Esophagus squamous epithelium (tissue), 5 donors: Measurements from ENCODE around the gene PHAX. TPM values are rescaled to one million over a fixed set of nuclear protein-coding genes. Genes with fewer than 3 reads are reported as not detected.

ENCODE experiments used
- DNase-seq: peaks from one replicate; lab custom pipeline; 2025; lab: John Stamatoyannopoulos, UW
- H3K27ac ChIP-seq, 4 donors: fragments of 200-600 bp; sonication (generic); one replicate each; pipeline ENCODE4 v1.5.1; 2016 to 2019; ENCODE audit warnings: mild to moderate bottlenecking in 1 of 4
- H3K27me3 ChIP-seq, 4 donors: fragments of 200-600 bp; sonication (generic); 1 replicate in 3 of 4; 2 replicates in 1 of 4; pipeline versions ENCODE4 v1.5.1 to v1.6.0; 2017 to 2021; ENCODE audit warnings: antibody characterized with exemption in 1 of 4
- H3K36me3 ChIP-seq, 3 donors: fragments of 200-600 bp; sonication (generic); one replicate each; pipeline ENCODE4 v1.5.1; 2016 to 2019
- H3K4me1 ChIP-seq, 3 donors: fragments of 200-600 bp; sonication (generic); one replicate each; pipeline ENCODE4 v1.5.1; 2017 to 2019
- H3K4me3 ChIP-seq, 4 donors: fragments of 200-600 bp; sonication (generic); 1 replicate in 3 of 4; 2 replicates in 1 of 4; pipeline ENCODE4 v1.5.1; 2016 to 2019; ENCODE audit warnings: mild to moderate bottlenecking in 2 of 4, moderate library complexity in 1 of 4
- H3K9me3 ChIP-seq, 3 donors: fragments of 200-600 bp; sonication (generic); one replicate each; pipeline ENCODE4 v1.5.1; 2016 to 2019
- POLR2A ChIP-seq, 4 donors: fragments of 450-650 bp; IDR thresholded peaks; one replicate each; pipeline ENCODE4 v1.6.1; 2017; ENCODE audit warnings: antibody characterized with exemption in 4 of 4, mild to moderate bottlenecking in 4 of 4, moderate library complexity in 3 of 4
- WGBS, 2 donors: methylation state at CpG; one replicate each; pipeline ENCODE4 v1.1.5; 2018; 5-methylcytosine and 5-hydroxymethylcytosine counted together
- intact Hi-C: fragments of 100-400 bp; cut with DNase I; formaldehyde crosslinking; loops from one replicate; pipeline ENCODE4 v1.15.0; 2022
- total RNA-seq, 4 donors: library from RNA; depleted of rRNA; stranded (reverse); fragments of >200 nt; gene quantifications; one replicate each; pipeline ENCODE4 v1.1.0, GENCODE V29; 2016
- TF ChIP-seq, protein P1 (sequence below), 6 experiments: fragments of 450-650 bp in 4 of 6; fragments of 200-600 bp in 2 of 6; sonication (generic) in 2 of 6; IDR thresholded peaks; one replicate each; pipeline ENCODE4 v1.5.1; 2016 to 2019; ENCODE audit warnings: antibody characterized with exemption in 6 of 6, mild to moderate bottlenecking in 4 of 6, moderate library complexity in 4 of 6
- donor health status: DM: yes; HTN: yes; CAD: no.

The PHAX gene
- total RNA-seq, 4 donors from 2014 or later, result 40.3 to 59.5 (median 49.3) TPM

DNA sequence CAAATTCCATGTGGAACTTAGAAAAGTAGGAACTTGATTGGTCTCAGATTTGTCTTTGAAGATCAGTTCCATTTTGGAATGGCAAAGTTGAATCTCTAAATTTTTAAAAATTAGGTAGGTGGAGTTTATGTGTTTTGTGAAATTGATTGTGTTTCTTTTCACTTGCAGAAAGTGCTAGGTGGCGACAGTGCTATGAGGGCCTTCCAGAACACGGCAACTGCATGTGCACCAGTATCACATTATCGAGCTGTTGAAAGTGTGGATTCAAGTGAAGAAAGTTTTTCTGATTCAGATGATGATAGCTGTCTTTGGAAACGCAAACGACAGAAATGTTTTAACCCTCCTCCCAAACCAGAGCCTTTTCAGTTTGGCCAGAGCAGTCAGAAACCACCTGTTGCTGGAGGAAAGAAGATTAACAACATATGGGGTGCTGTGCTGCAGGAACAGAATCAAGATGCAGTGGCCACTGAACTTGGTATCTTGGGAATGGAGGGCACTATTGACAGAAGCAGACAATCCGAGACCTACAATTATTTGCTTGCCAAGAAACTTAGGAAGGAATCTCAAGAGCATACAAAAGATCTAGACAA lies 2.8 kb downstream of the PHAX start:
- H3K36me3 ChIP-seq, result peaks cover 6 to 54% (median 8%) of the 10 kb centered on the region in 3 donors
- intact Hi-C loops, result no loop called here
- H3K9me3 ChIP-seq, result no peaks in the 10 kb centered on the region
- no peak overlapping the region for H3K4me3 ChIP-seq
- H3K27ac ChIP-seq, result no peak overlapping the region
- TF ChIP-seq, protein P1, sequence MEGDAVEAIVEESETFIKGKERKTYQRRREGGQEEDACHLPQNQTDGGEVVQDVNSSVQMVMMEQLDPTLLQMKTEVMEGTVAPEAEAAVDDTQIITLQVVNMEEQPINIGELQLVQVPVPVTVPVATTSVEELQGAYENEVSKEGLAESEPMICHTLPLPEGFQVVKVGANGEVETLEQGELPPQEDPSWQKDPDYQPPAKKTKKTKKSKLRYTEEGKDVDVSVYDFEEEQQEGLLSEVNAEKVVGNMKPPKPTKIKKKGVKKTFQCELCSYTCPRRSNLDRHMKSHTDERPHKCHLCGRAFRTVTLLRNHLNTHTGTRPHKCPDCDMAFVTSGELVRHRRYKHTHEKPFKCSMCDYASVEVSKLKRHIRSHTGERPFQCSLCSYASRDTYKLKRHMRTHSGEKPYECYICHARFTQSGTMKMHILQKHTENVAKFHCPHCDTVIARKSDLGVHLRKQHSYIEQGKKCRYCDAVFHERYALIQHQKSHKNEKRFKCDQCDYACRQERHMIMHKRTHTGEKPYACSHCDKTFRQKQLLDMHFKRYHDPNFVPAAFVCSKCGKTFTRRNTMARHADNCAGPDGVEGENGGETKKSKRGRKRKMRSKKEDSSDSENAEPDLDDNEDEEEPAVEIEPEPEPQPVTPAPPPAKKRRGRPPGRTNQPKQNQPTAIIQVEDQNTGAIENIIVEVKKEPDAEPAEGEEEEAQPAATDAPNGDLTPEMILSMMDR (IDR thresholded peaks at IDR 0.05), result no peak
- no peak for TF ChIP-seq POLR2A (IDR thresholded peaks at IDR 0.05)
- H3K27me3 ChIP-seq, result no peaks in the 10 kb centered on the region
- 69 to 87% methylated on average over 6 of the region's 6 CpGs for WGBS, 2 donors
- H3K4me1 ChIP-seq, result peaks cover 20 to 78% (median 43%) of the 10 kb centered on the region in 3 donors
- no peak for DNase-seq

DNA sequence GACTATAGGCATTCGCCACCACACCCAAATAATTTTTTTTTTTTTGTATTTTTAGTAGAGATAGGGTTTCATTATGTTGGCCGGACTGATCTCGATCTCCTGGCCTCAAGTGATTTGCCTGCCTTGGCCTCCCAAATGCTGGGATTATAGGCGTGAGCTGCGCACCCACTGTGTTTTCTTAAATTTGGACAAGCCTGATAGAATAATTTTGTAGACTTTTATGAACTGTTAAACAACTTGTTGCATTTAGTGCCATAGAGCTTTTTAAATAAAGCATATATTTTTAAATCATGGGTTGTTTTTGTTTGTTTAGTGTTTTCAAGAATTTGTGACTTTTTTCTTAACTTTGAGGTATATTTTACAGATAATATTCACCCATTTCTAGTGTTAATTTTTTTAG lies 4.8 kb downstream of the PHAX start:
- DNase-seq, result no peak
- H3K27ac ChIP-seq, result no peak overlapping the region
- peaks cover 16 to 58% (median 32%) of the 10 kb centered on the region in 3 donors for H3K4me1 ChIP-seq
- no peak overlapping the region for H3K4me3 ChIP-seq
- 84 to 88% methylated on average over 5 of the region's 5 CpGs for WGBS, 2 donors
- peaks cover 6 to 74% (median 8%) of the 10 kb centered on the region in 3 donors for H3K36me3 ChIP-seq
- intact Hi-C loops, result no loop called here
- H3K27me3 ChIP-seq, result no peaks in the 10 kb centered on the region
- no peaks in the 10 kb centered on the region for H3K9me3 ChIP-seq
- TF ChIP-seq POLR2A (IDR thresholded peaks at IDR 0.05), result no peak
- TF ChIP-seq, protein P1 (IDR thresholded peaks at IDR 0.05), result no peak

DNA sequence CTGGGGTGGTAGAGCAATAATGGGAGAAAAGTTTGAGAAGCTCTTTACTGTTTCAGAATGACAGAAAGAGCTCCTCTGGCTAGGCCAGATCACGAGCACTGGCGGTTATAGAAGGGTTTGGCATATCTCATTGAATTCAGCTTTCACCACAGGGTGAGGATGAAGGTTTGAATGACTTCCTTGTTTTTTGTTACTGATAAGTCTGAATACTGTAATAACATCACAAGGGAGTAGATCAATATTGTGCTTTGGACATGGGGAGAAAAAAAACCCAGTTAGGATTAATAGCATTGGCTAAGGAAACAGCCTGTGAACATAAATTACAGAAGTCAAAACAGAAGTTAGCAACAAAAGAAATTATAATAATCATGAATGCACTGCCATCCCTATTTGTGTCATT lies 9.4 kb downstream of the PHAX start:
- TF ChIP-seq, protein P1 (IDR thresholded peaks at IDR 0.05), result no peak
- no peak for TF ChIP-seq POLR2A (IDR thresholded peaks at IDR 0.05)
- Histone ChIP-seq H3K9me3 (no peaks in the 10 kb centered on the region), H3K4me1 (peaks cover 0 to 20% (median 10%) of the 10 kb centered on the region in 3 donors), H3K27ac (no peak overlapping the region), H3K36me3 (peaks cover 5 to 100% (median 6%) of the 10 kb centered on the region in 3 donors), H3K4me3 (no peak overlapping the region), H3K27me3 (no peaks in the 10 kb centered on the region)
- WGBS, 2 donors, result 63 to 89% methylated on average over 2 of the region's 2 CpGs
- DNase-seq, result no peak
- intact Hi-C loops, result no loop called here

DNA sequence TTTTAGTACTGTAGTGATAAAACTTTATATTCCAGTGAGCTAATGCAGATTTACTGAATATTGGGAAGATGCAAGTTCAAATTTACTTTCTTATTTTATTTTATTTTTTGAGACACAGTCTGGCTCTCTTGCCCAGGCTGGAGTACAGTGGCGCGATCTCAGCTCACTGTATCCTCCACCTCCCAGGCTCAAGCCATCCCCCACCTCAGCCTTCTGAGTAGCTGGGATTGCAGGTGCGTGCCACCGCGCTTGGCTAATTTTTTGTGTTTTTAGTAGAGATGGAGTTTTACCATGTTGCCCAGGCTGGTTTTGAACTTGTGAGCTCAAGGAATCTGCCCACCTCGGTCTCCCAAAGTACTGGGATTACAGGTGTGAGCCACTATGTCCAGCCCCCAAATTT lies 9.9 kb downstream of the PHAX start:
- peaks cover 0 to 15% (median 6%) of the 10 kb centered on the region in 3 donors for H3K4me1 ChIP-seq
- no peak for DNase-seq
- intact Hi-C loops, result no loop called here
- no peak for TF ChIP-seq POLR2A (IDR thresholded peaks at IDR 0.05)
- TF ChIP-seq, protein P1 (IDR thresholded peaks at IDR 0.05), result no peak
- WGBS, 2 donors, result 93 to 97% methylated on average over 6 of the region's 6 CpGs
- H3K27ac ChIP-seq, result no peak overlapping the region
- H3K9me3 ChIP-seq, result no peaks in the 10 kb centered on the region
- H3K27me3 ChIP-seq, result no peaks in the 10 kb centered on the region
- peaks cover 3 to 98% (median 6%) of the 10 kb centered on the region in 3 donors for H3K36me3 ChIP-seq
- no peak overlapping the region for H3K4me3 ChIP-seq

DNA sequence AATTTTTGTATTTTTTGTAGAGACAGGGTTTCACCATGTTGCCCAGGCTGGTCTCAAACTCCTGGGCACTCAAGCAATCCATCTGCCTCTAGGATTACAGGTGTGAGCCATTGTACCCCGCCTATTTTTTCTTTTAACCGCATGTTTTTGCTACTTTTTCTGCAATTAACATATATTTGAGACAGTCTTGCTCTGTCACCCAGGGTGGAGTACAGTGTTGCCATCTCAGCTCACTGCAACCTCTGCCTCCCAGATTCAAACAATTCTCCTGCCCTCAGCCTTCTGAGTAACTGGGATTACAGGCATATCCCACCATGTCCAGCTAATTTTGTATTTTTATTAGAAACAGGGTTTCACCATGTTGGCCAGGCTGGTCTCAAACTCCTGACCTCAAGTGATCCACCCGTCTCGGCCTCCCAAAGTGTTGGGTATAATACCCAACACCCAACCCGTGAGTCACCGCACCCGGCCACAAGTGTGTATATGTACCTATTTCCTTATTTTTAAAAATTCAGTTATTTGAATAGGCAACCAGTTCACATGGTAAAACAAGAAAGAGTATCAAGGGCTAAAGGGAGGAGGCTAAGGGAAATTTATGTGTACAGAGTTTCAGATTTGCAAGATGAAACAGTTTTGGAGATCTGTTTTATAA lies 13.3 kb downstream of the PHAX start:
- Histone ChIP-seq H3K4me3 (no peak overlapping the region), H3K27ac (no peak overlapping the region), H3K36me3 (peaks cover 5 to 95% (median 14%) of the 10 kb centered on the region in 3 donors), H3K27me3 (no peaks in the 10 kb centered on the region), H3K4me1 (no peaks in the 10 kb centered on the region), H3K9me3 (no peaks in the 10 kb centered on the region)
- DNase-seq, result no peak
- intact Hi-C loops, result no loop called here
- no peak for TF ChIP-seq POLR2A (IDR thresholded peaks at IDR 0.05)
- TF ChIP-seq, protein P1 (IDR thresholded peaks at IDR 0.05), result no peak
- 83 to 91% methylated on average over 7 of the region's 7 CpGs for WGBS, 2 donors
